ENCODE measurements around the gene UQCRQ.

UQCRQ gene

GRCh38 chr5:132866342-132867045, at the start of gene UQCRQ, which contains the start of gene GDF9:
UQCRQ (plus strand) TSS chr5:132866642; CDS start chr5:132866882, 240 bp downstream.
GDF9 (minus strand) TSS chr5:132866469; CDS start chr5:132864533, 1,936 bp downstream.
- DNase-seq (ENCODE audit: low read depth): peak; percentile 99

- DNase-seq (ENCODE audit: low read depth): no peak
Observed at GRCh38 chr5:132817011-132817410, 49.4 kb upstream of the UQCRQ start.

- no peak for DNase-seq (ENCODE audit: low read depth)
Observed at GRCh38 chr5:132819468-132819867, 47.0 kb upstream of the UQCRQ start.

GRCh38 chr5:132820162-132820754, 46.2 kb upstream of the UQCRQ start:
- peak; percentile 62 for DNase-seq (ENCODE audit: low read depth)

- no peak for DNase-seq (ENCODE audit: low read depth)
Observed at GRCh38 chr5:132821350-132821749, 45.1 kb upstream of the UQCRQ start.

- no peak for DNase-seq (ENCODE audit: low read depth)
Observed at GRCh38 chr5:132821791-132822190, 44.7 kb upstream of the UQCRQ start.

- no peak for DNase-seq (ENCODE audit: low read depth)
Observed at GRCh38 chr5:132822650-132823480, 43.6 kb upstream of the UQCRQ start.

GRCh38 chr5:132823481-132824050, 42.9 kb upstream of the UQCRQ start:
- no peak for DNase-seq (ENCODE audit: low read depth)

- no peak for DNase-seq (ENCODE audit: low read depth)
Observed at GRCh38 chr5:132824426-132824825, 42.0 kb upstream of the UQCRQ start.

GRCh38 chr5:132825033-132825833, 41.2 kb upstream of the UQCRQ start:
- DNase-seq (ENCODE audit: low read depth): no peak

GRCh38 chr5:132825834-132826391, 40.5 kb upstream of the UQCRQ start:
- no peak for DNase-seq (ENCODE audit: low read depth)

GRCh38 chr5:132826424-132827082, 39.9 kb upstream of the UQCRQ start:
- no peak for DNase-seq (ENCODE audit: low read depth)

GRCh38 chr5:132827943-132828673, 38.3 kb upstream of the UQCRQ start:
- DNase-seq (ENCODE audit: low read depth): no peak

GRCh38 chr5:132828846-132829494, 37.5 kb upstream of the UQCRQ start:
- no peak for DNase-seq (ENCODE audit: low read depth)

GRCh38 chr5:132829742-132830435, 36.6 kb upstream of the UQCRQ start:
- DNase-seq (ENCODE audit: low read depth): no peak

- DNase-seq (ENCODE audit: low read depth): no peak
Observed at GRCh38 chr5:132830436-132831094, 35.9 kb upstream of the UQCRQ start, which contains the start of gene SHROOM1. SHROOM1 (minus strand) TSS chr5:132830647; CDS start chr5:132826140, 4,507 bp downstream.

- no peak for DNase-seq (ENCODE audit: low read depth)
Observed at GRCh38 chr5:132831095-132831860, 35.2 kb upstream of the UQCRQ start.

Measured in non-pigmented ciliary epithelial cell (primary cell).